SK-N-SH (cell line): ENCODE measurements around the gene CLIC3. TPM values are rescaled to one million over a fixed set of nuclear protein-coding genes. Genes with fewer than 3 reads are reported as not detected.

Experiments used
- CTCF ChIA-PET: fragments of 300-600, 350-600 bp; formaldehyde crosslinking; extraction: SDS; loops from one replicate; lab custom pipeline; 2021; lab: Yijun Ruan, JAX
- POLR2A ChIA-PET: fragments of 350-600 bp; sonication (Branson Sonifier 250); formaldehyde crosslinking; extraction: SDS; loops from one replicate; lab custom pipeline; 2020; ENCODE audit warnings: antibody characterized with exemption, inconsistent platforms; lab: Yijun Ruan, JAX
- DNase-seq: peaks from one replicate; pipeline ENCODE4 v3.0.0; 2012
- H2AFZ ChIP-seq: fragments of 200-600 bp; sonication (generic); 2 replicates; pipeline ENCODE4 v1.8.1; 2016; ENCODE audit warnings: antibody characterized with exemption, mild to moderate bottlenecking, low read depth
- H3F3A ChIP-seq: fragments of 200-600 bp; sonication (generic); replicated peaks from 2 replicates; pipeline ENCODE3; 2016; ENCODE audit warnings: antibody characterized with exemption, mild to moderate bottlenecking; ENCODE audit not compliant: insufficient read depth
- H3K27ac ChIP-seq, 2 experiments: fragments of 200-500 bp in 1 of 2; fragments of 200-600 bp in 1 of 2; sonication (Bioruptor generic) in 1 of 2; sonication (generic), shearing (Covaris generic) in 1 of 2; 2 replicates each; pipeline versions ENCODE4 v1.5.1 to v1.6.1; 2014 to 2016; ENCODE audit warnings: low read depth in 2 of 2, inconsistent platforms in 1 of 2, low read length in 1 of 2, mild to moderate bottlenecking in 1 of 2, mixed read lengths in 1 of 2
- H3K27me3 ChIP-seq: fragments of 200-600 bp; sonication (generic), shearing (Covaris generic); 2 replicates; pipeline ENCODE4 v1.6.1; 2016; ENCODE audit warnings: mixed run types; ENCODE audit not compliant: insufficient read depth
- H3K36me3 ChIP-seq, 2 experiments: fragments of 200-500 bp in 1 of 2; fragments of 200-600 bp in 1 of 2; sonication (Bioruptor generic) in 1 of 2; sonication (generic) in 1 of 2; replicated peaks in 1 of 2; 2 replicates each; pipeline versions ENCODE3 to v1.5.1; 2014 to 2016; ENCODE audit warnings: low read length in 1 of 2, mild to moderate bottlenecking in 1 of 2; ENCODE audit not compliant: insufficient read depth in 2 of 2, control insufficient read depth in 1 of 2
- H3K4me1 ChIP-seq, 2 experiments: fragments of 200-500 bp in 1 of 2; fragments of 200-600 bp in 1 of 2; sonication (Bioruptor generic) in 1 of 2; sonication (generic), shearing (Covaris generic) in 1 of 2; 2 replicates each; pipeline versions ENCODE4 v1.5.1 to v1.6.1; 2014 to 2016; ENCODE audit warnings: low read depth in 1 of 2, low read length in 1 of 2, mixed run types in 1 of 2; ENCODE audit not compliant: insufficient read depth in 2 of 2, control insufficient read depth in 1 of 2
- H3K4me2 ChIP-seq: fragments of 200-600 bp; sonication (generic), shearing (Covaris generic); 2 replicates; pipeline ENCODE4 v1.6.1; 2017; ENCODE audit warnings: mixed run types
- H3K4me3 ChIP-seq, 2 experiments: fragments of 200-500 bp in 1 of 2; fragments of 200-600 bp in 1 of 2; sonication (Bioruptor generic) in 1 of 2; sonication (generic), shearing (Covaris generic) in 1 of 2; 2 replicates each; pipeline versions ENCODE4 v1.5.1 to v1.8.1; 2014 to 2016; ENCODE audit warnings: low read depth in 2 of 2, inconsistent platforms in 1 of 2, low read length in 1 of 2, mild to moderate bottlenecking in 1 of 2, mixed read lengths in 1 of 2, moderate library complexity in 1 of 2
- H3K79me2 ChIP-seq: fragments of 200-600 bp; sonication (generic); 2 replicates; pipeline ENCODE4 v1.8.1; 2017; ENCODE audit warnings: mild to moderate bottlenecking; ENCODE audit not compliant: insufficient read depth
- H3K9ac ChIP-seq: fragments of 200-600 bp; sonication (generic); 2 replicates; pipeline ENCODE4 v1.6.1; 2017; ENCODE audit warnings: mixed run types
- H3K9me2 ChIP-seq: fragments of 200-600 bp; sonication (generic); 2 replicates; pipeline ENCODE4 v1.6.1; 2017; ENCODE audit warnings: mixed run types
- H3K9me3 ChIP-seq: fragments of 200-600 bp; sonication (generic); 2 replicates; pipeline ENCODE4 v1.6.1; 2017; ENCODE audit warnings: mixed run types, mild to moderate bottlenecking, moderate library complexity
- H4K20me1 ChIP-seq: fragments of 200-600 bp; sonication (generic); 2 replicates; pipeline ENCODE4 v1.6.1; 2017; ENCODE audit warnings: mild to moderate bottlenecking, mixed run types; ENCODE audit not compliant: insufficient read depth
- ELF1 ChIP-seq: IDR thresholded peaks from 2 replicates; pipeline ENCODE4 v1.4.0; 2012
- EZH2phosphoT487 ChIP-seq: fragments of 200-600 bp; sonication (generic); IDR thresholded peaks from 2 replicates; pipeline ENCODE4 v1.6.1; 2017; ENCODE audit warnings: low read depth, mixed run types, mild to moderate bottlenecking, antibody characterized with exemption, moderate library complexity, borderline replicate concordance
- FOSL2 ChIP-seq: IDR thresholded peaks from 2 replicates; pipeline ENCODE4 v1.4.0; 2012; ENCODE audit warnings: low read depth, mild to moderate bottlenecking, moderate library complexity, borderline replicate concordance
- FOXJ3 ChIP-seq: sonication (generic); formaldehyde crosslinking; IDR thresholded peaks from 2 replicates; pipeline ENCODE4 v1.5.1; 2020; ENCODE audit warnings: mild to moderate bottlenecking, missing genetic modification reagents
- GATA2 ChIP-seq: sonication (generic); formaldehyde crosslinking; IDR thresholded peaks from 2 replicates; pipeline ENCODE4 v1.5.0; 2020; ENCODE audit warnings: mild to moderate bottlenecking, missing genetic modification reagents
- IRF3 ChIP-seq: fragments of 150-350 bp; IDR thresholded peaks from 2 replicates; pipeline ENCODE4 v1.6.1; 2016; ENCODE audit warnings: mild to moderate bottlenecking, low read depth, low read length
- MXI1 ChIP-seq: IDR thresholded peaks from 2 replicates; pipeline ENCODE4 v1.6.1; 2012; ENCODE audit warnings: mild to moderate bottlenecking, low read depth, low read length, improper control_type of control experiment
- NFIC ChIP-seq: IDR thresholded peaks from 2 replicates; pipeline ENCODE4 v1.4.0; 2012; ENCODE audit warnings: borderline replicate concordance
- POLR2AphosphoS5 ChIP-seq: IDR thresholded peaks from 2 replicates; pipeline ENCODE4 v1.6.1; 2012; ENCODE audit warnings: low read depth, low read length
- RAD21 ChIP-seq: IDR thresholded peaks from 2 replicates; pipeline ENCODE4 v1.6.1; 2012; ENCODE audit warnings: mild to moderate bottlenecking, low read length
- RCOR1 ChIP-seq: fragments of 150-350 bp; IDR thresholded peaks from 2 replicates; pipeline ENCODE4 v1.6.1; 2017; ENCODE audit warnings: antibody characterized with exemption, low read length
- REST ChIP-seq: IDR thresholded peaks from 2 replicates; pipeline ENCODE4 v1.6.1; 2012; ENCODE audit warnings: mild to moderate bottlenecking, low read depth, low read length, moderate library complexity
- RFX5 ChIP-seq: IDR thresholded peaks from 2 replicates; pipeline ENCODE4 v1.6.1; 2012; ENCODE audit warnings: mild to moderate bottlenecking, improper control_type of control experiment, low read length
- SIN3A ChIP-seq: IDR thresholded peaks from 2 replicates; pipeline ENCODE4 v1.6.1; 2012; ENCODE audit warnings: low read depth, mild to moderate bottlenecking, low read length, moderate library complexity, borderline replicate concordance
- TAF1 ChIP-seq: IDR thresholded peaks from 2 replicates; pipeline ENCODE4 v1.6.1; 2012; ENCODE audit warnings: low read depth, mild to moderate bottlenecking, low read length, moderate library complexity, borderline replicate concordance
- YY1 ChIP-seq: IDR thresholded peaks from 2 replicates; pipeline ENCODE4 v1.4.0; 2012; ENCODE audit warnings: low read depth, mild to moderate bottlenecking
- WGBS: methylation state at CpG from one replicate; pipeline ENCODE4 v1.1.6; 2017; ENCODE audit warnings: low lambda C conversion rate; 5-methylcytosine and 5-hydroxymethylcytosine counted together
- polyA plus RNA-seq, 3 experiments: library from polyadenylated mRNA; depleted of rRNA; stranded (reverse); fragments of >200 nt; gene quantifications; 2 replicates each; pipeline ENCODE4 v1.2.3, GENCODE V29; 2012

Gene CLIC3
- polyA plus RNA-seq, 1 of the 3 experiments (the other 2 are of a cell fraction) = 1.0 TPM

GRCh38 chr9:137041124-137041523 lies 44.8 kb upstream of the CLIC3 start:
- peaks cover 11 to 20% of the 10 kb centered on the region in 2 experiments; a peak in 2 of 4 replicates for H3K4me1 ChIP-seq
- TF ChIP-seq RFX5 (no peak), IRF3 (no peak), FOSL2 (no peak)
- no peaks in the 10 kb centered on the region for H3K9me3 ChIP-seq
- H3F3A ChIP-seq = peaks cover under 1% of the 10 kb centered on the region
- 62% methylated on average over 7 of the region's 16 CpGs for WGBS
- no peaks in the 10 kb centered on the region for H3K9me2 ChIP-seq
- H3K4me3 ChIP-seq = no peak overlapping the region
- POLR2A ChIA-PET = no interaction called here
- H3K27ac ChIP-seq = no peak overlapping the region
- H3K9ac ChIP-seq = no peak overlapping the region
- CTCF ChIA-PET = interaction anchor here (1.0 to 19.8 kb wide), 3 partner anchors 9 to 198 kb away, joined by 4 to 803 read pairs (median 4); partner anchors contain the start of genes AJM1 and SAPCD2
- no peak for DNase-seq
- H3K79me2 ChIP-seq = no peaks in the 10 kb centered on the region
- H4K20me1 ChIP-seq = peaks cover 21% of the 10 kb centered on the region
- peaks cover 0 to 19% of the 10 kb centered on the region in 2 experiments for H3K36me3 ChIP-seq
- H3K4me2 ChIP-seq = no peak overlapping the region
- H3K27me3 ChIP-seq = no peaks in the 10 kb centered on the region
- H2AFZ ChIP-seq = no peak overlapping the region

- no peak for DNase-seq
- Histone ChIP-seq H2AFZ (no peak overlapping the region), H3K36me3 (peaks cover 0 to 19% of the 10 kb centered on the region in 2 experiments), H3K27me3 (no peaks in the 10 kb centered on the region)
- CTCF ChIA-PET = interaction anchor here (1.0 to 19.8 kb wide), 3 partner anchors 9 to 198 kb away, joined by 4 to 803 read pairs (median 4); partner anchors contain the start of genes AJM1 and SAPCD2
- TF ChIP-seq SIN3A (no peak), TAF1 (no peak), FOXJ3 (CRISPR knock-in tag) (no peak), GATA2 (CRISPR knock-in tag) (no peak), EZH2phosphoT487 (no peak), POLR2AphosphoS5 (no peak), FOSL2 (no peak), IRF3 (no peak), RAD21 (no peak), REST (no peak), YY1 (no peak), MXI1 (no peak), RFX5 (no peak), RCOR1 (no peak), NFIC (no peak), ELF1 (no peak)
- TF ChIP-seq, all 33 proteins: peak for 0
- peaks cover 21% of the 10 kb centered on the region for H4K20me1 ChIP-seq
- 85% methylated on average over 9 of the region's 23 CpGs for WGBS
- no peaks in the 10 kb centered on the region for H3K9me2 ChIP-seq
- H3F3A ChIP-seq = no peaks in the 10 kb centered on the region
- H3K4me2 ChIP-seq = no peak overlapping the region
- no peak overlapping the region for H3K4me3 ChIP-seq
- no peak overlapping the region for H3K9ac ChIP-seq
- POLR2A ChIA-PET = no interaction called here
- peaks cover 11 to 20% of the 10 kb centered on the region in 2 experiments; a peak in 2 of 4 replicates for H3K4me1 ChIP-seq
- no peaks in the 10 kb centered on the region for H3K79me2 ChIP-seq
- no peak overlapping the region for H3K27ac ChIP-seq
- no peaks in the 10 kb centered on the region for H3K9me3 ChIP-seq
Observed at GRCh38 chr9:137040568-137040967, 44.2 kb upstream of the CLIC3 start.
